Omental fat pad (tissue), 4 donors: Measurements from ENCODE around the gene PIGM. TPM values are rescaled to one million over a fixed set of nuclear protein-coding genes. Genes with fewer than 3 reads are reported as not detected.

Experiments used
- ATAC-seq: fragments of 150-250 bp; one replicate; pipeline ENCODE4 v1.9.1; 2016; ENCODE audit warnings: mild to moderate bottlenecking, moderate library complexity; ENCODE audit not compliant: low FRiP score
- DNase-seq: peaks from one replicate; pipeline ENCODE4 v3.0.0-alpha.2; 2019; ENCODE audit warnings: low spot score
- CTCF ChIP-seq, 3 donors: fragments of 450-650 bp; IDR thresholded peaks; one replicate each; pipeline ENCODE4 v1.5.1; 2016 to 2017; ENCODE audit warnings: antibody characterized with exemption in 3 of 3, mild to moderate bottlenecking in 3 of 3, moderate library complexity in 2 of 3
- total RNA-seq, 4 donors: library from RNA; depleted of rRNA; stranded (reverse); fragments of >200 nt; gene quantifications; one replicate each; pipeline ENCODE4 v1.1.0, GENCODE V29; 2016

PIGM gene
- total RNA-seq, 4 donors from 2014 or later = 3.0 to 4.7 (median 4.0) TPM

- no peak for ATAC-seq
- DNase-seq = no peak
- TF ChIP-seq CTCF (IDR thresholded peaks at IDR 0.05) = no peak
Measured at GRCh38 chr1:159985473-159985872, 46.3 kb downstream of the PIGM start.

- no peak for TF ChIP-seq CTCF (IDR thresholded peaks at IDR 0.05)
- ATAC-seq = no peak
- DNase-seq = no peak
Measured at GRCh38 chr1:159983681-159984080, 48.1 kb downstream of the PIGM start.

GRCh38 chr1:159982280-159982679 is 49.5 kb downstream of the PIGM start:
- ATAC-seq = no peak
- no peak for TF ChIP-seq CTCF (IDR thresholded peaks at IDR 0.05)
- no peak for DNase-seq

GRCh38 chr1:159981351-159982055 is 50.3 kb downstream of the PIGM start:
- no peak for TF ChIP-seq CTCF (IDR thresholded peaks at IDR 0.05)
- ATAC-seq = no peak
- no peak for DNase-seq

- no peak for TF ChIP-seq CTCF (IDR thresholded peaks at IDR 0.05)
- ATAC-seq (no peak), DNase-seq (no peak)
Measured at GRCh38 chr1:159980786-159981185, 51.0 kb downstream of the PIGM start.

GRCh38 chr1:159980076-159980475 is 51.7 kb downstream of the PIGM start:
- no peak for TF ChIP-seq CTCF (IDR thresholded peaks at IDR 0.05)
- ATAC-seq (no peak), DNase-seq (no peak)

- ATAC-seq (no peak), DNase-seq (no peak)
- no peak for TF ChIP-seq CTCF (IDR thresholded peaks at IDR 0.05)
Measured at GRCh38 chr1:159979257-159979656, 52.5 kb downstream of the PIGM start.
